GM21717 (cell line): Measurements from ENCODE around the gene PLA2G2A.
"Not testable (repeated sequence)": the region's sequence is repeated elsewhere in the genome, so short reads cannot be mapped to it uniquely, and the experiment has no call there.

ENCODE experiments used
- ATAC-seq: cut with Tn5 transposase; IDR thresholded peaks from one replicate; pipeline ENCODE4 v1.9.1; 2021; ENCODE audit warnings: mild to moderate bottlenecking, moderate library complexity; ENCODE audit not compliant: unreplicated experiment

The PLA2G2A gene

DNA sequence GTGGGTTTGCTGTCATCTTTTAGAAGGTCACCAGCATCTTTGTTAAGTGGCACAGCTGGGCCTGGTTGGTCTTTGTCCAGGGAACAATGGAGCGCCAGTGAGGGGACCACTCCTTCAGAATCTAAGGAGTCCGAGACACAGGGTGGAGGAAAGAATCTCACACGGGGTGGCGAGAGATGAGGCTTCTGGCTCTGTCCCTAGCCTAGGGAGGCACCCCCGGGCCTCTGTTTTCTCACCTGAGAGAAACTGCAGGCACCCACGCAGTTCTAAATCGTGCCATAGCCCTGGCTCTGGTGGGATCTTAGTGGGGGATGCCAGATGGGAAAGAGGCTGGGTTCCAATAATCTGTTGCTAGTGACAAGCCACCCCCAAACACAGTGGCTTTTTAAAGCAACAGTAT lies 45.1 kb downstream of the PLA2G2A start:
- no peak for ATAC-seq

- no peak for ATAC-seq
Measured at GRCh38 chr1:19932866-19933265, 46.6 kb downstream of the PLA2G2A start.

- ATAC-seq = not testable (repeated sequence)
Measured at GRCh38 chr1:19927130-19927421, 52.3 kb downstream of the PLA2G2A start.

DNA sequence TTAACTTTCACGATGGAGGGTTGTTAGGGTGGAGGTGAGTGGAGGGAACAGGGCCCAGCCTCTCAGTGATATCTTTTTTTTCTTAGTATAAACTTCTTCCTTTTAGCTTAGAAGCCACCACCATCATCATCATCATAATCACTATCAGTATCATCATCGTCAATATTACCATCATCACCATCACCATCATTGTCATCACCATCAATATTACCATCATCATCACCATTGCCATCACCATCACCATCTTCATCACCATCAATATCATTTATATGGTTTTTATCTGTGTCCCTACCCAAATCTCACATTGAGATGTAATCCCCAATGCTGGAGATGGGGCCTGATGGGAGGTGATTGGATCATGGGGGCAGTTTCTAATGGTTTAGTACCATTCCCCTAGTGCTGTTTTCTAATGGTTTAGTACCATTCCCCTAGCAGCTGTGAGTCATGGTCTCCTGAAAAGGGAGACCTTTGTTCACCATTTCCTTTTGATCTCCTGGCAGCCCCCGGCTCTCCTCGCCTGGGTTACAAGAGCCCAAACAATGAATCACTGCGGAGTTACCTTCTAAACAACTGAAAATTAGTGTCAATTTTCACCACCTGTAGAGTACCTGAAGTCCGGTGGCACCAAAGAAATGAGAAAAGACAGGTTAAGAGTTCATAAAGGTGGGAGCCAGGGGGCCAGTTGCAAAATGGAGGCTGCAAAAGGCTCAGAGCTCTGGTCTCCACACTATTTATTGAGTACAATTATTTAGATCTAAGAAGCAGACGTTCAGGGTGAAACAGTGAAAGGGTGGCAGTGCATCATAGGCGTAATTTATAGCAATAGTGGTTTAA lies 52.9 kb downstream of the PLA2G2A start:
- no peak for ATAC-seq
